Embryonic facial prominence (tissue), 1 donor: Measurements from ENCODE around the gene HADHB.

Experiments
- DNase-seq: peaks from one replicate; pipeline ENCODE4 v3.0.0-alpha.2; 2016; ENCODE audit errors: extremely low spot score

Gene HADHB

DNA sequence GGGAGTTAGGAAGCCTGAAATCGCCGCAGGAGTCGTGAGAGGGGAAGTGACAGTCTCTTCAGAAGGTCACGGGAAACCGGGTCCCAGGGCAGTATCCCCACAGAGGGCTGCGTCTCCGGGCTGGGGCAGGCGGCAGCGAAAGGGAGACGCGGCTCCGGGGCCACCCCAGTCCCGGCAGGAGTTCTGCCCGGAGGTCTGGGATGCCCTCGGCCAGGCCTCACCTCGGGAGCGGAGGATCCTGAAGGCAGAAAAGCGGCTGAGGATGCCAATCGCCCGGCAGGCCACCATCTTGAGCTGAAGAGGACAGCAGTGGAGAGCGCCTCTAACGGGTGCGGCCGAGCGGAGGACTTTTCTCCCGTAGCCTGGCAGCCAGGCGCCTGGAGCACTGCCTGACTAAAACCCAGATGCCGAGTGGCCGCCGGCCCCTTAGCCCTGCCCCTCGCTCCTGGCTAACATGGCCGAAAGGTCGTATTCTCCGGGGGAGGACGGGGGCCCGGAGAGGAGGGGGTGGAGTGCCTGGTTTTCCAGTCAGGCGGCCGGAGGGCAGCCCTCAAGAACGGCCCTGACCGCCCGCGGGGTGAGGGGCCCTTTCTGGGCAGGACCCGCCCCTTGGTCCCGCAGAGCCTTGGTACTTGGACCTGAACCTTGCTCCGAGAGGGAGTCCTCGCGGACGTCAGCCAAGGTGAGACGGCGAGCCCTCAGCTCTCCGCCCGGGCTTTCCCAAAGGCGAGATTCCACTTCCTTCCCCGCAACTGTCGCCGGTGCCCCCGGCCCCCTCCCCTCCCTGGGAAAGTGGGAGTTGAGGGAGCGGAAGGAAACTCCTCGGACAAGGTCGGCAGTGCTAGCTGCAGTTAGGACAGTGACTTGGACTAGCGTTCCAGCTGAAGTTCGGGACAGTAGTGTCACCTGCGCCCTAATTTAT, at the start of gene HADHB, which contains the start of gene HADHA:
Gene HADHB (plus strand): TSS at position 631 of the 922 bp plus-strand sequence. CDS start 9,316 bp downstream, outside the sequence.
Gene HADHA (minus strand): TSS at position 324 of the 922 bp plus-strand sequence. CDS start 36 bp downstream, at position 288.
- peak; percentile 90 for DNase-seq

DNA sequence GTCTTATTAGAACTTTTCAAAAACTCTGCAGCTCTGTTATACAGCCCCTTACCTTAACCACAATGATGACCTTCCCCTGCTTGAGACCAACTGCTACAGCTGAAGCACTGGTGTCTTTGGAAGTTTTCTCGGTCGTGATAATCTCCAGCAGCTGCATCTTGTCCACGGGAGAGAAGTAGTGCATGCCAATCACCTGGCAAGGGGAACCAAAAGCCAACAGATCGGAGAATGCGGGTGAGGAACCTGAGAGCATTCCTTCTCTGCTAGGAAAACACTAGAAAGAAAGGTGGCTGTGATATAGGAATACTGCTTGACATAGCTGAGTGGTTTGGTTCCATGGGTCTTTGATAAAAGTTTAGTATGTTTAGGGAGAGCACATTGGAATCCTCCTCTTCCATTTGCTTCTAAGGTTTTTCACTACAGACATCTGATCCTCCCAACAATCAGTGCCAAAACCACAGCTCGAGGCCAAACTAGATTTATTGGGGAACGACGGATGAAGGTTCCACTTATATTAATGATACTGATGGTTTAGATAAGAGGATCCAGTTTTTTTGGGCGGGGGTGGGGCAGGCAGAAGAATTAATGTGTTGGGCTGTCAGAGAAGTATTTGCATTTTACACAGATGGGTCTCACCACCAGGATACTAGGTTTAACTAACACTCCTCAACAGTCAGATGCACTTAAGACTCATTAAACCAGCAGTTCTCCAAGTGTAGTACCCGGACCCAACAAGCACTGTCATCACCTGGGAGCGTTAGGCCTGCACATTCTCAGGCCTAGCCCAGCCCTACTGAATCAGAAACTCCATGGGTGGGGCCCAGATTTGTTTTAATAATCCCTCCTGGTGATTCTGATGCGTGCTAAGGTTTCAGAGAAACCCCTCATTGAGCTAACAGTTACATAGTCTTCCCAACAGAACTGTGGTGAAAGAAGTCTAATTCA, 49.4 kb upstream of the HADHB start:
- DNase-seq = no peak

DNA sequence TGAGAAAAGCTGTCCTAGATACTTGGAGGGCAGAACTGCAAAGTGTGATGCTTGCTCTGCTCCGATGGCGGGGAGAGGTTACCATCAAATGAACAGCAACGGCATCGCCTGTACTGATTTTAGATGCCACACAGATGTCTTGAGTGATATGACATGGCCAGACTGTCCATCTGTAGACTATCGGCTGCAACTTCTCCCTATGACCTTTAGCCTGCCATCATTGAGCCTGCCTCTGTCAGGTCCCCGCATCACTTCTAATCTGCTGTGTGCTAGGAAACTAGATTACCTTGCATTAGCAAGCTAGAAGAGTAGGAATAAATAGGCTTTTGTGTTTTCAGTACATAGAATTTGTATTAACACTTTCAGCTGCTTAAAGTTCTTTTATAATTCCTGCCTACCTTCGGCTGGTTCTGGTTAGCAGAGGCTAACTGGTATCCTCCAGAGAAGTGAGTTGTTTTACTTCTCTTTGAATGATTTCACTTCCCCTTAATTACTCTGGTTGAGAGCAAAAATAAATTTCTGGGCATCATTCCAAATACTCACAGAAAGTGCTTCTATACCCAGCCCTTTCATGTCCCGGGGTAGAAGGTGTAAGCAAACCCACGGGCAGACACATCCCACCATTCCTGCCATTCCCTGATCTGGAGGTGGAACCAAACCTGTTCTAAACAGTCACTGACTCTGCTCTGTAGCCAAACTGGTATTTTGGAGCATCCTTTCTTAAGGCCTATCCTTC, 47.9 kb upstream of the HADHB start:
- DNase-seq = no peak

DNA sequence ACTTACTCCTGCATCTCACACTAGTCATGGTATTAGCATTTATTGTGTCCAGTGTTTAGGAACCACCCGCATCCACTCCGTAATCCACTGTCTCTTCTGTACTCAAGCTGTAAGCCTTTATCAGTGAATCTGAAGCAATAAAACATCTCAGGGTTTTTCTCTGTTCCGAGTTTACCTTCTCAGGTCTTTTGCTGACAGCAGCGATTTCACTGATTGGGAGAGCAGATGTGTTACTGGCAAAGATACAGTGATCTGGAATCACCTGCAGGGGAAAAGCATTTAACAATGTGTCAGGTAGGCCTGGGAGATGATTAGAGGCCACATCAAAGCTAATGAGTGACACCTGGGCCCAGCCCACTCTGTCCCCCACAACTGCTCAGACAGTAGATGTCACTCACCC, 47.2 kb upstream of the HADHB start:
- no peak for DNase-seq

DNA sequence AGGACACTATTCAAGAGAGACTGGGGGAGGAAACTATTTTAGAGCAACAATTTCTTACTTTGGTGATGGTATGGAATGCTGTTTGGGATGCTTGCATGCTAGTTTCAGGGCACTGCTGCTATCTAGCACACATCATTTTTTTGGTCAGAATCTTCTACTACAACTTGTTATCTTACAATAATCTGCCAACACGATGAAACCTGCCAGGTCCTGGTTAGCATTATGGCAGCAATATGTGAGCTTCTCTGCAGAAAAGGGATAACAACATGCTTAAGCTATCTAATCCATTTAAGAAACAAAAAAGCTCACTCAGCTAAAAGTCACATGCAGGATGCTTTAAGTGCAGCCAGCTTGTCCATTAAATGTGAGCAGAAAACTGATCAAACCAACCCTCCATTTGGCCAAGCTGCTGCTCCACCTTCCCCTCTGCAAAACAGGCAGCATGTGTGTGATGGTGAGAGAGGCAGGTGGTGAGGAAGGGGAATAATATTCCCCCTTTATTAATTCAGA, 41.7 kb upstream of the HADHB start:
- DNase-seq = no peak

DNA sequence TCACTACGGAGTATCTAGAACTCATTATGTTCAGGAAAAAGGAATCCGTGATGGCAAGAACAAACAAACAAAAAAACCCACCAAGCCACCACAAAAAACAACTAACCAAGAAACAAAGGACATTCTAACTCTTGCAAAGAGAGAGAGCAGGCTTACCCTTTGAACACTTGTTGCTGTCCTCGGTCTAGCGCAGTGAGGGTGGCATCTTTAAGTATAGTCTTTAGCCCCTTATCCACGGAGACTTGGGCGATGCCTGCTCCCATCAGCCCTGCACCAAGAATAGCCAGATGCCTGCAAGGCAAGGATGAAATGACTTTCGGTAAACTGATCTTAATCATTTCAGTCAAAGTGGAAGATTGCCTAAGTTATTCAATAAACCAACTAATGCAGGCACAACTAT, 40.8 kb upstream of the HADHB start:
- DNase-seq = no peak

DNA sequence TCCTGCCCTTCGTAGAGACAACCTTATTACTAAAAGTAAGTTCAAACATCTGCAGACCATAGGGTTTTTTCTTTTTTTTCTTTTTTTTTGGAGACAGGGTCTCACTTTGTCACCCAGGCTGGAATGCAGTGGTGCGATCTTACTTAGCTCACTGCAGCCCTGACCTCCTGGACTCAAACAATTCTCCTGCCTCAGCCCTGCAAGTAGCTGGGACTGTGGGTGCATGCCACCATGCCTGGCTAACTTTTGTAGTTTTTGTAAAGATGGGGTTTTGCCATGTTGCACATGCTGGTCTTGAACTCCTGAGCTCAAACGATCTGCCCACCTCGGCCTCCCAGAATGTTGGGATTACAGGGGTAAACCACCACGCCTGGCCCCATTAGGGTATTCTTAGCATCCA, 32.7 kb upstream of the HADHB start:
- DNase-seq = no peak

DNA sequence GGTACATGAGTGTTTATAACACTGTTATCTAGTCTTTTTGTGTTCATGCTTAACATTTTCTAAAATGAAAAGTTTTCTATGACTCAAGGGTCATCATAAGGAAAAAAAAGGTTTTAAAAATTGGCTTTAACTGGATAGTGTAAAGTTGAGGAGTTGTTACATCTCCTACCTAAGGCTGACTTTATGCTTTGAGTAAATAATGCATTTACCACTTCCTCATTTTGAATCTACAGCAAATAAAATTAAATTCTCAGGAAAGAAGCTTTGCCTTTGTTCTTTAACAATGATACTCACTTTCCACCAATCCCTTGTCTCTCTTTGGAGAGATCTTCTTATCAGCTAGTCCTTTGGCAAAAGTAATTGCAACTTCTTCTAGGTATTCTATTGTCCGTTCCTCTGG, 30.0 kb upstream of the HADHB start:
- DNase-seq = no peak

DNA sequence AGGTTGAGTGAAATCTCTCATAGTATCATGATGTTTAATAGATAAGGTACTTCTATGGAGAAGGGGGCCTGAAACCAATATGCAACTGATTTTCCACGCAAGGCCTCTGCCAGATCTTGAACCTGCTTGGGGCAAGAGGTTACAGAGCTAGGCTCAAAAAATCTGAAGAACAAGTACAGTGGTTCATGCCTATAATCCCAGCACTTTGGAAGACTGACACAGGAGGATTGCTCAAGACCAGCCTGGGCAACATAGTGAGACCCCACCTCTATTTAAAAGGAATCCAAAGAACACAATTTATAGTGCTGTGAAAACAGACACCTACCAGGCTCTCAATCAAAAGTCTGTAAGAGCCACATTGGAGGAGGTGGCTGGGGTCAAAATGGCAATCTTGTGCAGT, 28.9 kb upstream of the HADHB start:
- DNase-seq = no peak

DNA sequence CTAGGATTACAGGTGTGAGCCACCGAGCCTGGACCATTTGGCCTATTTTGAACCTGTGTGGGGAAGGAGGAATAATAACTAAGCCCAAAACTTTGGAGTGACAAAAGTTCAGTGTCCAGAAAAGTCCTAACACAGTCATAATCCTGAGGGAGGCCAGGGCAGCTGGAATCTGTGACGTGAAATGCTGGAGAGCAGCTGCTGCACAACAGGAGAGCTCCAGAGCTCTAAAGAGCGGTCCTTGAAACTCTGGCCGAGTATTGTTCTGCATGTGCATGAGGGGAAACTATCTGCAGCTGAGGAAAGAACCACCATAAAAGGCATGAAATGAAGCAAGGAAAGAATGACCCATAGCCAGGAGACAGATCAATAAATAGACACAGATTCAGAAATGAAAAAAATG, 28.2 kb upstream of the HADHB start:
- no peak for DNase-seq

DNA sequence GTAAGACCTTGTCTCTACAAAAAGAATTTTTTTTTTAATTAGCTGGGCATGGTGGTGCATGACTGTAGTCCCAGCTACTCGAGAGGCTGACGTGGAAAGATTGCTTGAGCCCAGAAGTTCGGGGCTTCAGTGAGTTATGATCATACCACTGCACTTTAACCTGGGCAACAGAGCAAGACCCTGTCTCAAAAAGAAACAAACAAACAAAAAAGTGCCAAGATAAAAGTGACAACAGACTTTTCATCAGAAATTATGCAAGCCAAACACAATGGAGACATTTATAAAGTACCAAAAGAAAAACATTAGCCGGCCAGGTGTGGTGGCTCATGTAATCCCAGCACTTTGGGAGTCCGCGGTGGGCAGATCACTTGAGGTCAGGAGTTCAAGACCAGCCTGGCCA, 27.0 kb upstream of the HADHB start:
- no peak for DNase-seq

DNA sequence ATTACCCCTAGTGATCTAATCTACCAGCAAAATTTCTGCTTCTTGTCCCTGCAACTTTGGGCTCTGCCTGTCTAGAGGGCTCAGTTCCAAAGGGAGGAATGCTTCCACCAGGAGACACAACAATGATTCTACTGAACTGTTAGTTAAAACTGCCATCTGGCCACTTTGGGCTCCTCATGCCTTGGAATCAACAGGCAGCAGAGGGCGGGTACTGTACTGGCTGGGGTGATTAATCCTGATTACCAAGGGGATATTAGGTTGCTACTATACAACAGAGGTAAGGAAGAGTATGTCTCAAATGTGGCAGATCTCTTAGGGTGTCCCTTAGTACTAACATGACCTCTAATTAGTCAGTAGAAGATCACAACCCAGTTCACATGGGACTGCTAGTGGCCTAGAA, 21.7 kb upstream of the HADHB start:
- DNase-seq = no peak

DNA sequence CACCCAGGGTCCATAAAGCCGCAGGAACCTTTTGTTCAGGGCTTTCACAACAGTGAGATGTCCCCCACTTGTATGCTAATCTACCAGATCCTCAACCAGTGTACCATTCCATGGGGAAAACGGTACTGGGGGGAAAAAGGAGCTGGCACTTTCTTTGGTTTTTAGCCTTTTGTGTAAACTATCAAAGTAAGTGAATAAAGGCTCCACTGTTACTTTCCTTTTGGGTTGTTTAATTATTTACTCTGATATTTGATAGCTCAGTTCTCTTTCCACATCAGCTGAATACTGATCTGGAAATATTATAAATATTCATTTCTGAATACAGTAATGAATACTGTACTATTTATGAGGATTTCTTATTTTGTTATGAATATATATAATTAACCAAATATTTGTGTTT, 20.6 kb upstream of the HADHB start:
- DNase-seq = no peak

DNA sequence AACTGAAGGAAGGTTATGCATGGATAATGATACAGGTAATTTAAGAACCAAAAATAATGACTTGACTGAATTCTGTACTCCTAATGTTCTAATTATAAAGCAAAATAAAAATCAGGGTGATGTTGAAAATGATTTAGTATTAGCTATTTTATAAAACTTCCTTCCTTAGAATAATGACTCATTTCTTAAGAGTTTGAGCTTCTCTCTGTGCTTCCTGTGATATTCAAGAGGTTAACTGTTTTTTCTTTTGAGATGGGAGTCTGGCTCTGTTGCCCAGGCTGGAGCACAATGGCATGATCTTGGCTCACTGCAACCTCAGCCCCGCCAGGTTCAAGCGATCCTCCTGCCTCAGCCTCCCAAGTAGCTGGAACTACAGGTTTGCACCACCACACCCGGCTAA, 15.1 kb upstream of the HADHB start:
- DNase-seq = no peak

DNA sequence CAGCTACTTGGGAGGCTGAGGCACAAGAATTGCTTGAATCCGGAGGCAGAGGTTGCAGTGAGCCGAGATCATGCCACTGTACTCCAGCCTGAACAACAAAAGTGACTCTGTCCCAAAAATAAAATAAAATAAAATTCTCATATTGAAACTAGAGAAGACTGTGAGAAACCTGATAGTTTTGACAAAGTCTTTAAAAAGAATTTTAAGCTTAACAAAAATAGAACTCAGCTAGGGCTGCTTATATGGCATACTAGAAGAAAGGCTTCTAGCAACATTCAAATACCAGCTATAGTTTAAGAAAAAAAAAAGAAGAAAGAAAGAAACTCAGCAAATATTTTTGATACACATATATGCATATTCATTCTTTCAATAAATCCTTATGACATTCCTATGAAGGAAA, 13.9 kb upstream of the HADHB start:
- no peak for DNase-seq

DNA sequence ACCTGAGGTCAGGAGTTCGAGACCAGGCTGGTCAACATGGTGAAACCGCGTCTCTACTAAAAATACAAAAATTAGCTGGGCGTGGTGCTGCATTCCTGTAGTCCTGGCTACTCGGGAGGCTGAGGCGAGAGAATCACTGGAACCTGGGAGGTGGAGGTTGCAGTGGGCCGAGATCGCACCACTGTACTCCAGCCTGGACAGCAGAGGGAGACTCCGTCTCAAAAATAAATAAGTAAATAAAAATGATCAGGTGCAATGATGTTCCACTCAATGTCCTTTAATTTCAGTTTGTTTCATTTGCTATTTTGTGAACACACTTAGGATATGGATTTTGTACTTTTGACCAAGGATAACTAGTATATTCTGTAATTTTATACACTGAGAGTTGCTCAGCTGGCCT, 9.7 kb upstream of the HADHB start:
- no peak for DNase-seq

DNA sequence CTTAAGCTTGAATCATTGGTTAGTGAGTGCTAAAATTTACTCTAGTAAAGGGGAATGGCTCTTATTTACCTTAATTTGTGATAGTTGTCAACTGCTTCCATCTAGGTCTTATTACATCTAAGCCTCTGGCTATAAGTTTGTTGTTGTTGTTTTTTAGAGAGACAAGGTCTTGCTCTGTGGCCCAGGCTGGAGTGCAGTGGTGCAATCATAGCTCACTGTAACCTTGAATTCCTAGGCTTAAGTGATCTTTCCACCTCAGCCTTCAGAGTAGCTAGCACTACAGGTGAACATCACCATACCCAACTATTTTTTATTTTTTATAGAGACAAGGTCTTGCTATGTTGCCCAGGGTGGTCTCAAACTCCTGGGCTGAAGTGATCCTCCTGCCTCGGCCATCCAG, 6.9 kb upstream of the HADHB start:
- DNase-seq = no peak

DNA sequence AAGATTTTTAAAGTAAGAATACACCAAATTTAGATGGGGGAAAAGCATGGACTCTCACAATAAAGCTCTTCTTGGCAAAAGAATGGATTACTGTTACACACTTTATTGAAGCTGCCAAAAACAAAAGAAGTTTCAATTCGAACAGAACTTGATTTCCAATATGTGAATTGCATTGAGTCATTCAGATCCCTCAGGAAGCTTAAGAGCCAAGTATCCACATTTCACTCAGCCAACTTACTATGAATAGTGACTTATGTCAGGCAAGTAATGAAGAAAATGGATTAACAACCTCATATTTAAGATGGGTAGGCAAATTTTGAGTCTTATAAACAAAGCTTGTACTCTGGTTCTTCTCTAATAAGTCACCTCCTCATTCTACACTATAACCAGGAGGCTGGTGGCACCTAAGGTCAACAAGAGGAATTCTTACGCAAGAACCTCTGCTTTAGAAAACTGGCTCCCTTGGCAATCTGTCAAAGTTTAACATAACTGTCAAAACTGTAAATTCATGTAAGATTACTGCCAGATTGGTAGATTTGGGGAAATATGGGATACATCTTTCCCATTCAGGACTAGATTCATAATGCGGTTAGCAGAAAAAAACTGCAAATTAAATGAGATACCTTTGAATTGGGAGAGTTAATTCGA, 6.3 kb upstream of the HADHB start:
- DNase-seq = no peak

DNA sequence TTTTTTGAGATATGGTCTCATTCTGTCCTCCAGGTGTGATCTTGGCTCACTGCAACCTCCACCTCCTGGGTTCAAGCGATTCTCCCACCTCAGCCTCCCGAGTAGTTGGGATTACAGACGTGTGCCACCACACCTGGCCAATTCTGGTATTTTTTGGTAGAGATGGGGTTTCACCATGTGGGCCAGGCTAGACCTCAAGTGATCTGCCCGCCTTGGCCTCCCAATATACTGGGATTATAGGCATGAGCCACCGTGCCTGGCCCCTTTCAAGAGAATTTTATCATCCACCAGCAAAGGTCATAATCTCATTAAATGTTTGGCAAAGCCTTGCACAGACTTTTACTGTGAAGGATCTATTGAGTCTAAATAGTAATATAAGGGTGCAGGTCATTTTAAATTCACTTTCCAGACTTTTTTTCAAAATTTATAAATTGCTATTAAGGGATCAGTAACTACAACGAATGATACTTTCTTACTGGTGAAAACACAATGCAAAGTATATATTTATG, 2.8 kb upstream of the HADHB start:
- no peak for DNase-seq

DNA sequence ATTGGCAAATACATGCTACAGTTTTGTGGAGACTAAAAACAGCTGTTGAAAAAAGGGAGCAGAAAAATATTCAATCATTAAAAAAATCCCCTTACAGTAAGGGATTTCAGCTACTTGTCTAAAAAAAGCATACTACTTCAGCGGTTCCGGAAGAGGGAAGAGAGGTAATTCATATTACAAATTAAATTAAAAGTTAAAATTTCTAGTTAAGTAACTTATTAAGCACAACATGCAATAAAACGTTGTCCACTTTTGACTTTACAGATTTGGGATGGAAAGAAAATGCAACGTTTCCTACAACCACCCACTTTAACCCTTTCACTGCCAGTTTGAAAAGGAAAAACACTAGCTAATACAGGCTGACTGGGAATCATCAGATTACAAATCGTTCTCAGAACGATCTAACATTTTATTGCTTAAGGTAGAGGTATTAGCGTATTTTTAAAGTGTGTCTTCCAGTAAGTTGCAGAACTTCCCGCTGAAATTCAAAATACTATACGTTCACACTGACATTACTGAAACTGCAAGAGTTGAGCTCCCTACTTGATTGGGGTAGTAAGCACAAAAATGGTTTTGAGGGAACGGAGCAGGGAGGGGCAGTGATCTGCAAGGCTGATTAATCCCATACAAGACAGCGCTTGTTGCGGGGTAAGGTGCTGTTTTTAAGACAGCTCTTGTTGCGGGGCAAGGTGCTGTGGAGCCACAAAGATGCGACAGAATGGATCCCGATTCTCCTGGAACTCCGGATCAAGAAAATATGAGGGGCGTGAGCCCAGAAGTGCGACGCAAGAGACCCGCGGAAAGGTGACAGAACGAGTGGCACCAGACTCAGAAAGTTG, 1.1 kb upstream of the HADHB start:
- peak; percentile 36 for DNase-seq
